ENCODE measurements around the gene CDC42BPB. TPM values are rescaled to one million over a fixed set of nuclear protein-coding genes. Genes with fewer than 3 reads are reported as not detected.

The CDC42BPB gene
- total RNA-seq, 4 donors from 2014 or later = 93.9 to 132 (median 110) TPM

DNA sequence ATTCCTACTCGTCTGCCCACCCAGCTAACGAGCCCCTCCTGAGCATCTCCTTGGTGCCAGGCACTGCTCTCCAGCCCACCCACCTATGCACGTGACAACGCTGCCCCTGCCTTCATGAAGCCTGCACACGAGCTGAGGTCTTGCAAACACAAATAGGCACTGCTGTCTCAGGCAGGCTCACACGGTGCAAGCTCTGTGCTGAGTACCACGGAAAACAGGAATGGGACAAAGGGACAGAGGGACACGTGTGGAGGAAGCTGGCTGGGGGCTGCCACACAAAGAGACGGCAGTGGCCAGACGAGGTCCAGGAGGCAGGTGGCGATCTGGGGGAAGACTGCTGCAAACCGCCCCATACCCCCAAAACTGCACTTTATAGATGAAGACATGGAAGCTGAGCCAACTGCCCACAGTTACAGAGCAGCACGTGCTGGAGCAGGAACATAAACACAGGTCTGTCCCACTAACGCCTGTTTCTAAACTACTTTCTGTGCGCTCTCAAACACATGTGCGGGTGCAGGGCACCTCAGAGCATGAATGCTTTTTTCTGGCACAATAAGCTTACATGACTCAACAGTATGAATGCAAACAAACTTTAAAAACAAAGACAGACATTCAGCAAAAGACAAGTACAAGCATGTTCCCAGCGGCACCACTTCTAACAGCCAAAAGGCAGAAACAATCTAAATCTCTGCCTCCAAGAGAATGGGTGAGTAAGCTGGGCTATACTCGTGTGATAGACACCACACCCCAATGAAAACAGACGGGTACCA, 70.4 kb downstream of the CDC42BPB start:
- peaks cover 0 to 14% (median 12%) of the 10 kb centered on the region in 4 donors for H3K9me3 ChIP-seq
- intact Hi-C loops (cut with DNase I) = no loop called here
- no peak for DNase-seq (ENCODE audit: extremely low spot score)
- no peak overlapping the region for H3K4me3 ChIP-seq
- no peaks in the 10 kb centered on the region for H3K27me3 ChIP-seq
- no peak for TF ChIP-seq CTCF (IDR thresholded peaks at IDR 0.05)
- TF ChIP-seq POLR2AphosphoS5 (IDR thresholded peaks at IDR 0.05) = no peak
- no peak for TF ChIP-seq EP300 (IDR thresholded peaks at IDR 0.05)
- TF ChIP-seq POLR2A (IDR thresholded peaks at IDR 0.05; ENCODE audit: low read depth) = no peak
- H3K36me3 ChIP-seq = peaks cover 14 to 99% (median 87%) of the 10 kb centered on the region in 4 donors
- WGBS = 85% methylated on average over 19 of the region's 19 CpGs
- H3K4me1 ChIP-seq = no peaks in the 10 kb centered on the region
- H3K27ac ChIP-seq (replicated peaks in 1 of 4) = no peak overlapping the region

DNA sequence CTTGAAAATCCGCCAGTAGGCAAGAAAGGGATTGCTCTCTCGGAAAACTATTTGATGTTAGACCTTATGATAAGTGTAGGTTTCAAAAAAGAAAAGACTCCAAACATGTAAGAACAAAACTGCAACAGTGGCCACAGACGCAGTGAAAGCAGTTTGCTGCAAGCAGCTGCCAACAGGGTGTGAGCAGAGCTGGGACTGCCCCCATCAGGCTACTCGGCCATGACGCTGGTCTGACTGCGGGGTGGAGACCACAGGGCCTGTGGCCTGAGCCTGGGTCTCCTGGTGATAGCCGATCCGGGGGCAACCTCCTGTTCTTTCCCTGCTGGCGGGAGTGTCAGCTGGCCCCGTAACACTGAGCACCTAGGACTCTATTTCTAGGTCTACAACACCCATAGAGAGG, 71.7 kb downstream of the CDC42BPB start:
- TF ChIP-seq POLR2AphosphoS5 (IDR thresholded peaks at IDR 0.05) (no peak), CTCF (IDR thresholded peaks at IDR 0.05) (no peak), POLR2A (IDR thresholded peaks at IDR 0.05; ENCODE audit: low read depth) (no peak), EP300 (IDR thresholded peaks at IDR 0.05) (no peak)
- no peak overlapping the region for H3K4me3 ChIP-seq
- H3K4me1 ChIP-seq = no peaks in the 10 kb centered on the region
- H3K9me3 ChIP-seq = peaks cover 0 to 14% (median 12%) of the 10 kb centered on the region in 4 donors
- no peak overlapping the region for H3K27ac ChIP-seq (replicated peaks in 1 of 4)
- H3K27me3 ChIP-seq = no peaks in the 10 kb centered on the region
- peaks cover 24 to 100% (median 86%) of the 10 kb centered on the region in 4 donors for H3K36me3 ChIP-seq
- 76% methylated on average over 9 of the region's 10 CpGs for WGBS
- intact Hi-C loops (cut with DNase I) = no loop called here
- DNase-seq (ENCODE audit: extremely low spot score) = no peak

DNA sequence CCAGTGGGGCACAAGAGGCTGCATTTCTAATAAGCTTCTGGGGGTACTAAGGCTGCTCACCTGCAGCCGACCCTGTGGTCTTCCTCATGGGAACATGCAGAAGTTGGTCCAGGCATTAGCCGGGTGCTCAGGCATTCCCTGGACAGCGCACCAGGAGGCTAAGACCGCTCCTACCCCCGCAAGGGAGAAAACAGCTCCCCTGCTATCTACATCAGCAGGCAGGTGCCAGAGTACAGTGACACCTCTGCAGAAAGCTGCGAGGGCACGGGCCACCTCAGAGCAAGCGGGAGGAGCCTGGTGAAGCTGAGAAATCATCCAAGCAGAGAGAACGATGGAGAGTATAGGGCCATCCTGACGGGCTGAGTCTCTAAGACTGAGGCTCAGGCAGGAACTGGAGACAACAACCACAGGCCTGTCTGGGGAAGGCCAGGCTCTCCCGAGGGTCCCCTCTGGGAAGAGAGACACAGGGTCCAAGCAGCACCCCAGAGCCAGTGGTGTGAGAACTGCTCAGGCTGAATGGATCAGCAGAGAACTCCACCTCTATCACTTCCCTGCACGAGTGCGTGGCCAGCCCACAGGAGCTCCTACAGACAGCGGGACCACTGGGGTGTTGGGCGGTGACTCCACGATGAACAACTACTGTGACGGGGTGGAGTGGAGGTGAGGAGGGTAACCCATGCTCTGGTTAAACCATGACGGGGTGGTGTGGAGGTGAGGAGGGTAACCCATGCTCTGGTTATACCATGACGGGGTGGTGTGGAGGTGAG, 72.8 kb downstream of the CDC42BPB start:
- intact Hi-C loops (cut with DNase I) = no loop called here
- H3K27ac ChIP-seq (replicated peaks in 1 of 4) = no peak overlapping the region
- H3K4me3 ChIP-seq = no peak overlapping the region
- TF ChIP-seq POLR2A (IDR thresholded peaks at IDR 0.05; ENCODE audit: low read depth) (no peak), EP300 (IDR thresholded peaks at IDR 0.05) (no peak), CTCF (IDR thresholded peaks at IDR 0.05) (no peak), POLR2AphosphoS5 (IDR thresholded peaks at IDR 0.05) (no peak)
- WGBS = 94% methylated on average over 15 of the region's 19 CpGs
- peaks cover 26 to 100% (median 86%) of the 10 kb centered on the region in 4 donors for H3K36me3 ChIP-seq
- peaks cover 0 to 14% (median 12%) of the 10 kb centered on the region in 4 donors for H3K9me3 ChIP-seq
- H3K4me1 ChIP-seq = no peaks in the 10 kb centered on the region
- no peak for DNase-seq (ENCODE audit: extremely low spot score)
- no peaks in the 10 kb centered on the region for H3K27me3 ChIP-seq

GRCh38 chr14:102983496-102983895, 73.9 kb downstream of the CDC42BPB start:
- no peak for DNase-seq (ENCODE audit: extremely low spot score)
- intact Hi-C loops (cut with DNase I) = no loop called here
- TF ChIP-seq EP300 (IDR thresholded peaks at IDR 0.05) (no peak), POLR2AphosphoS5 (IDR thresholded peaks at IDR 0.05) (no peak), POLR2A (IDR thresholded peaks at IDR 0.05; ENCODE audit: low read depth) (no peak), CTCF (IDR thresholded peaks at IDR 0.05) (no peak)
- Histone ChIP-seq H3K27ac (replicated peaks in 1 of 4) (no peak overlapping the region), H3K36me3 (peaks cover 33 to 100% (median 88%) of the 10 kb centered on the region in 4 donors), H3K9me3 (peaks cover 0 to 12% (median 8%) of the 10 kb centered on the region in 4 donors), H3K4me3 (no peak overlapping the region), H3K27me3 (no peaks in the 10 kb centered on the region), H3K4me1 (no peaks in the 10 kb centered on the region)
- 93% methylated on average over 14 of the region's 14 CpGs for WGBS

Data from esophagus muscularis mucosa (tissue), 4 donors.